IMR-90 (cell line): ENCODE results near the gene MSI2. TPM values are rescaled to one million over a fixed set of nuclear protein-coding genes. Genes with fewer than 3 reads are reported as not detected.

Source experiments
- ATAC-seq: fragments of 200-7000 bp; cut with Tn5 transposase; 2 replicates; pipeline ENCODE4 v1.9.1; 2020; ENCODE audit warnings: low read depth, mild to moderate bottlenecking, moderate library complexity
- BruUV-seq: library from RNA; stranded (reverse); fragments of 400-500 nt; replicated peaks from 2 replicates; lab custom pipeline; 2021; lab: Mats Ljungman, UMichigan
- CTCF ChIA-PET: fragments of 300-600 bp; formaldehyde crosslinking; extraction: SDS; loops from one replicate; lab custom pipeline; 2021; ENCODE audit warnings: antibody characterized with exemption; lab: Yijun Ruan, JAX
- POLR2A ChIA-PET: fragments of 300-600 bp; sonication (Branson Sonifier 250); formaldehyde crosslinking; loops from one replicate; lab custom pipeline; 2022; ENCODE audit warnings: antibody characterized with exemption; ENCODE audit not compliant: unreplicated experiment; lab: Charles Lee
- DNase-seq: peaks from one replicate; pipeline ENCODE4 v3.0.0; 2013
- H2AFZ ChIP-seq: replicated peaks from 2 replicates; pipeline ENCODE3; 2013; ENCODE audit warnings: low read length, mild to moderate bottlenecking; ENCODE audit not compliant: poor library complexity
- H2AK5ac ChIP-seq: 2 replicates; pipeline ENCODE4 v1.6.1; 2013; ENCODE audit warnings: low read depth, low read length, inconsistent platforms
- H2AK9ac ChIP-seq: replicated peaks from 2 replicates; pipeline ENCODE3; 2013; ENCODE audit warnings: mild to moderate bottlenecking, low read depth, low read length, moderate library complexity; ENCODE audit not compliant: poor library complexity
- H2BK120ac ChIP-seq: 2 replicates; pipeline ENCODE4 v1.6.1; 2013; ENCODE audit warnings: low read depth, low read length, inconsistent platforms
- H2BK15ac ChIP-seq: 3 replicates; pipeline ENCODE4 v1.6.1; 2013; ENCODE audit warnings: low read depth, low read length, inconsistent platforms
- H2BK20ac ChIP-seq: 2 replicates; pipeline ENCODE4 v1.6.1; 2013; ENCODE audit warnings: low read depth, mild to moderate bottlenecking, inconsistent platforms, low read length, moderate library complexity
- H2BK5ac ChIP-seq: 2 replicates; pipeline ENCODE4 v1.6.1; 2013; ENCODE audit warnings: mild to moderate bottlenecking, low read depth, low read length, inconsistent platforms; ENCODE audit not compliant: poor library complexity, severe bottlenecking
- H3K14ac ChIP-seq: replicated peaks from 2 replicates; pipeline ENCODE4 v1.6.1; 2013; ENCODE audit warnings: low read depth, low read length, inconsistent platforms
- H3K18ac ChIP-seq: 2 replicates; pipeline ENCODE4 v1.6.1; 2013; ENCODE audit warnings: low read depth, low read length, control low read depth
- H3K23ac ChIP-seq: 2 replicates; pipeline ENCODE4 v1.6.1; 2013; ENCODE audit warnings: low read depth, low read length, inconsistent platforms
- H3K27ac ChIP-seq: 2 replicates; pipeline ENCODE4 v1.5.1; 2013; ENCODE audit warnings: mild to moderate bottlenecking, control low read depth, low read length; ENCODE audit not compliant: insufficient read depth
- H3K27me3 ChIP-seq: 2 replicates; pipeline ENCODE4 v1.6.1; 2013; ENCODE audit warnings: low read length; ENCODE audit not compliant: control insufficient read depth, insufficient read depth
- H3K36me3 ChIP-seq: 2 replicates; pipeline ENCODE4 v1.6.1; 2013; ENCODE audit warnings: low read length, mixed read lengths; ENCODE audit not compliant: control insufficient read depth, insufficient read depth
- H3K4ac ChIP-seq: 2 replicates; pipeline ENCODE4 v1.6.1; 2013; ENCODE audit warnings: low read depth, low read length, inconsistent platforms
- H3K4me1 ChIP-seq: 2 replicates; pipeline ENCODE4 v1.6.1; 2013; ENCODE audit warnings: low read length, mixed read lengths; ENCODE audit not compliant: control insufficient read depth, insufficient read depth
- H3K4me2 ChIP-seq: 2 replicates; pipeline ENCODE4 v1.6.1; 2013; ENCODE audit warnings: low read depth, mild to moderate bottlenecking, control low read depth, low read length, moderate library complexity
- H3K4me3 ChIP-seq: 2 replicates; pipeline ENCODE4 v1.5.1; 2013; ENCODE audit warnings: low read depth, mild to moderate bottlenecking, control low read depth, low read length, moderate library complexity; ENCODE audit not compliant: insufficient read depth
- H3K56ac ChIP-seq: 2 replicates; pipeline ENCODE4 v1.6.1; 2013; ENCODE audit warnings: low read length, inconsistent platforms; ENCODE audit not compliant: insufficient read depth; ENCODE audit errors: extremely low read depth
- H3K79me1 ChIP-seq, 2 experiments: 2 replicates each; pipeline ENCODE4 v1.6.1; 2013; ENCODE audit warnings: low read length in 2 of 2, inconsistent platforms in 1 of 2, low read depth in 1 of 2
- H3K9ac ChIP-seq: 2 replicates; pipeline ENCODE4 v1.6.1; 2013; ENCODE audit warnings: low read depth, low read length, control low read depth
- H3K9me1 ChIP-seq: 2 replicates; pipeline ENCODE4 v1.6.1; 2013; ENCODE audit warnings: low read length, inconsistent platforms; ENCODE audit not compliant: insufficient read depth
- H3K9me3 ChIP-seq: 2 replicates; pipeline ENCODE4 v1.6.1; 2013; ENCODE audit warnings: low read length; ENCODE audit not compliant: control insufficient read depth, insufficient read depth
- H4K20me1 ChIP-seq: 2 replicates; pipeline ENCODE4 v1.6.1; 2013; ENCODE audit warnings: low read length, inconsistent platforms; ENCODE audit not compliant: insufficient read depth
- H4K5ac ChIP-seq: 2 replicates; pipeline ENCODE4 v1.6.1; 2013; ENCODE audit warnings: mild to moderate bottlenecking, low read depth, low read length, control low read depth
- H4K8ac ChIP-seq, 2 experiments: 2 replicates each; pipeline ENCODE4 v1.6.1; 2013; ENCODE audit warnings: low read depth in 2 of 2, low read length in 2 of 2, control low read depth in 1 of 2, inconsistent platforms in 1 of 2
- H4K91ac ChIP-seq: 2 replicates; pipeline ENCODE4 v1.6.1; 2013; ENCODE audit warnings: low read depth, low read length, inconsistent platforms; ENCODE audit not compliant: insufficient read depth
- FOS ChIP-seq: fragments of 150-350 bp; IDR thresholded peaks from 2 replicates; pipeline ENCODE4 v1.6.1; 2016; ENCODE audit warnings: low read depth, low read length
- MXI1 ChIP-seq: IDR thresholded peaks from 2 replicates; pipeline ENCODE4 v1.6.1; 2012; ENCODE audit warnings: low read depth, mild to moderate bottlenecking, low read length, moderate library complexity, borderline replicate concordance
- NFE2L2 ChIP-seq: fragments of 150-350 bp; IDR thresholded peaks from 2 replicates; pipeline ENCODE4 v1.6.1; 2016; ENCODE audit warnings: low read depth, mild to moderate bottlenecking, low read length
- POLR2A ChIP-seq: IDR thresholded peaks from 2 replicates; pipeline ENCODE4 v1.6.1; 2012; ENCODE audit warnings: mild to moderate bottlenecking, low read depth, low read length
- SMC3 ChIP-seq: fragments of 150-350 bp; IDR thresholded peaks from 2 replicates; pipeline ENCODE4 v1.6.1; 2016; ENCODE audit warnings: low read depth, mild to moderate bottlenecking, antibody characterized with exemption, low read length, moderate library complexity
- WGBS, 2 experiments: methylation state at CpG; one replicate each; pipeline versions ENCODE4 v1.1.5 to v1.1.7; 2013; ENCODE audit warnings: missing lambda C conversion rate in 2 of 2; ENCODE audit not compliant: insufficient read length in 1 of 2; ENCODE audit errors: extremely low coverage in 2 of 2; 5-methylcytosine and 5-hydroxymethylcytosine counted together
- dilution Hi-C: fragments of 300-500 bp; cut with HindIII; formaldehyde crosslinking; loops from one replicate; pipeline ENCODE4 v1.14.3; 2018; ENCODE audit warnings: low sequenced_read_pairs; ENCODE audit not compliant: unreplicated experiment
- in situ Hi-C: fragments of 300-500 bp; cut with MboI; formaldehyde crosslinking; loops from 3 replicates; pipeline ENCODE4 v1.14.3; 2019; ENCODE audit warnings: low sequenced_read_pairs, inconsistent platforms, mixed read lengths
- intact Hi-C: fragments of 100-400 bp; cut with micrococcal nuclease; formaldehyde crosslinking; loops from 2 replicates; pipeline ENCODE4 v1.10.0; 2022
- polyA plus RNA-seq, 3 experiments: library from polyadenylated mRNA; depleted of rRNA; stranded (reverse); fragments of >200 nt; gene quantifications; 2 replicates each; pipeline ENCODE4 v1.2.3, GENCODE V29; 2012; ENCODE audit warnings: low replicate concordance in 1 of 3
- total RNA-seq: library from RNA; depleted of rRNA; stranded (reverse); fragments of >200 nt; gene quantifications from 2 replicates; pipeline ENCODE4 v1.2.3, GENCODE V29; 2012
- TF ChIP-seq, protein P1 (sequence below): fragments of 150-350 bp; IDR thresholded peaks from 2 replicates; pipeline ENCODE4 v1.6.1; 2016; ENCODE audit warnings: low read depth, mild to moderate bottlenecking, low read length, moderate library complexity, borderline replicate concordance

MSI2 gene
- total and polyA plus RNA-seq, 2 of the 4 experiments (the other 2 are of a cell fraction): 13.0 to 16.0 TPM

DNA sequence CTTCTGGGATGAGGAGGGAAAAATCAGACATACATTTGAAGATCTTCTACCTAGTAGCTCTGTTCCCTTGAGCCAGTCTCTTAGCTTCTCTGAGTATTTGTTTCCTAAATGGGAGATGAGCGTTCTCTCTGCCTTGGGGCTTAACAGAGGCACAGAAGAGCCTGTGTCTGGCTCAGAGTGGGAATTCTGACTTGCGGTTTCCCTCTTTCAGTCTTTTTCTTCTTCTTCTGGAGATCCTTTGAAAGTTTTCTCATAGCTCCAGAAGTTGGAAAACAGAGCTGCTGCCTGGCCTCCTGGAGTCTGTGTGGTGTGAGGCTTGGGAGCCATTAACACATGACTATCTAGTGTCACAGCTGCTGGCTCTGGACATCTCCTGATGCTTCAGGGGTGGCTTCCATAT, 167.9 kb downstream of the MSI2 start:
- Histone ChIP-seq H3K27me3 (no peaks in the 10 kb centered on the region), H3K18ac (no peak overlapping the region), H2AFZ (no peak overlapping the region), H3K9me1 (peaks cover 13% of the 10 kb centered on the region; the same call in 1 of the 2 replicates), H2BK120ac (no peak overlapping the region), H3K9ac (no peak overlapping the region), H4K91ac (no peak overlapping the region), H3K36me3 (no peaks in the 10 kb centered on the region), H3K4me2 (no peak overlapping the region), H3K14ac (no peak overlapping the region), H4K20me1 (no peaks in the 10 kb centered on the region; the same call in 1 of the 2 replicates), H3K4me3 (no peak overlapping the region), H4K8ac (no peak overlapping the region), H3K4me1 (peaks cover 7% of the 10 kb centered on the region), H4K5ac (no peak overlapping the region), H2BK15ac (no peak overlapping the region), H3K4ac (no peak overlapping the region), H2AK5ac (no peak overlapping the region), H3K56ac (no peak overlapping the region), H3K27ac (no peak overlapping the region), H2BK5ac (no peak overlapping the region), H3K79me1 (peaks cover 5 to 7% of the 10 kb centered on the region in 2 experiments; a peak in 1 of 4 replicates), H3K23ac (no peak overlapping the region), H2BK20ac (no peak overlapping the region), H2AK9ac (no peak overlapping the region), H3K9me3 (no peaks in the 10 kb centered on the region)
- ChIA-PET POLR2A (no interaction called here), CTCF (no interaction called here)
- no peak for ATAC-seq
- TF ChIP-seq SMC3 (no peak), FOS (no peak), MXI1 (no peak), POLR2A (no peak), NFE2L2 (no peak)
- TF ChIP-seq, protein P1, sequence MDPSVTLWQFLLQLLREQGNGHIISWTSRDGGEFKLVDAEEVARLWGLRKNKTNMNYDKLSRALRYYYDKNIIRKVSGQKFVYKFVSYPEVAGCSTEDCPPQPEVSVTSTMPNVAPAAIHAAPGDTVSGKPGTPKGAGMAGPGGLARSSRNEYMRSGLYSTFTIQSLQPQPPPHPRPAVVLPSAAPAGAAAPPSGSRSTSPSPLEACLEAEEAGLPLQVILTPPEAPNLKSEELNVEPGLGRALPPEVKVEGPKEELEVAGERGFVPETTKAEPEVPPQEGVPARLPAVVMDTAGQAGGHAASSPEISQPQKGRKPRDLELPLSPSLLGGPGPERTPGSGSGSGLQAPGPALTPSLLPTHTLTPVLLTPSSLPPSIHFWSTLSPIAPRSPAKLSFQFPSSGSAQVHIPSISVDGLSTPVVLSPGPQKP: no peak
- dilution Hi-C loops (no loop called here), in situ Hi-C loops (no loop called here), intact Hi-C loops (no loop called here)
- no TSS peak for BruUV-seq
- DNase-seq: no peak
- WGBS, 2 experiments: no CpG with 5 or more reads among the region's 2 CpGs
